WTC11 (cell line): ENCODE results near the gene VGF. TPM values are rescaled to one million over a fixed set of nuclear protein-coding genes. Genes with fewer than 3 reads are reported as not detected.
A peak's percentile ranks its signal among the peaks of the same experiment; 100 is the strongest.

ENCODE experiments used
- ATAC-seq: fragments of 200-7000 bp; cut with Tn5 transposase; 2 replicates; pipeline ENCODE4 v1.10.0; 2021; ENCODE audit warnings: mild to moderate bottlenecking, moderate library complexity
- CTCF ChIA-PET: fragments of 300-600 bp; sonication (Branson Sonifier 250); formaldehyde crosslinking; loops from one replicate; lab custom pipeline; 2021; ENCODE audit warnings: antibody characterized with exemption; lab: Charles Lee
- POLR2A ChIA-PET: fragments of 350-600 bp; sonication (Branson Sonifier 250); formaldehyde crosslinking; loops from one replicate; lab custom pipeline; 2021; ENCODE audit warnings: antibody characterized with exemption; lab: Charles Lee
- DNase-seq: peaks from one replicate; pipeline ENCODE4 v3.0.0; 2021; ENCODE audit warnings: low spot score
- H3K27ac Mint-ChIP-seq: 2 replicates; pipeline ENCODE4 v1.8.0; 2021; ENCODE audit warnings: mixed read lengths
- H3K27me3 Mint-ChIP-seq: 2 replicates; pipeline ENCODE4 v1.8.0; 2021; ENCODE audit warnings: low read depth, mild to moderate bottlenecking, moderate library complexity, mixed read lengths
- H3K36me3 Mint-ChIP-seq: 2 replicates; pipeline ENCODE4 v1.8.0; 2021; ENCODE audit warnings: mixed read lengths
- H3K4me1 Mint-ChIP-seq: 2 replicates; pipeline ENCODE4 v1.8.0; 2022; ENCODE audit warnings: mixed read lengths
- H3K4me3 Mint-ChIP-seq: 2 replicates; pipeline ENCODE4 v1.8.0; 2021; ENCODE audit warnings: mild to moderate bottlenecking, moderate library complexity, mixed read lengths
- H3K9me3 Mint-ChIP-seq: 2 replicates; pipeline ENCODE4 v1.8.0; 2021; ENCODE audit warnings: mixed read lengths
- GABPB1 ChIP-seq: sonication (generic); formaldehyde crosslinking; IDR thresholded peaks from 2 replicates; pipeline ENCODE4 v1.8.1; 2023; ENCODE audit warnings: mild to moderate bottlenecking, missing genetic modification reagents
- JAZF1 ChIP-seq: fragments of 250-450 bp; sonication (Bioruptor Pico); IDR thresholded peaks from 2 replicates; pipeline ENCODE4 v1.9.0; 2021; ENCODE audit warnings: moderate library complexity, mild to moderate bottlenecking, inconsistent platforms
- NR3C1 ChIP-seq: sonication (generic); formaldehyde crosslinking; conservative IDR thresholded peaks from 2 replicates; pipeline ENCODE4 v1.8.1; 2023; ENCODE audit warnings: low read depth, mild to moderate bottlenecking, missing genetic modification reagents
- RORB ChIP-seq: fragments of 250-450 bp; sonication (Bioruptor Pico); IDR thresholded peaks from 2 replicates; pipeline ENCODE4 v1.9.0; 2021; ENCODE audit warnings: mild to moderate bottlenecking
- SMAD3 ChIP-seq: sonication (generic); formaldehyde crosslinking; IDR thresholded peaks from 2 replicates; pipeline ENCODE4 v1.8.0; 2022; ENCODE audit warnings: missing genetic modification reagents, mild to moderate bottlenecking, borderline replicate concordance
- ZBTB21 ChIP-seq: sonication (generic); formaldehyde crosslinking; IDR thresholded peaks from 2 replicates; pipeline ENCODE4 v1.8.1; 2023; ENCODE audit warnings: mild to moderate bottlenecking, missing genetic modification reagents, borderline replicate concordance
- ZNF263 ChIP-seq: sonication (generic); formaldehyde crosslinking; IDR thresholded peaks from 2 replicates; pipeline ENCODE4 v1.8.1; 2022; ENCODE audit warnings: low read depth, mild to moderate bottlenecking, moderate library complexity, missing genetic modification reagents
- ZNF671 ChIP-seq: fragments of 250-450 bp; sonication (Bioruptor Pico); IDR thresholded peaks from 2 replicates; pipeline ENCODE4 v1.8.0; 2021; ENCODE audit warnings: mild to moderate bottlenecking
- total RNA-seq: library from RNA; stranded (reverse); gene quantifications from 3 replicates; pipeline ENCODE4 v1.2.3, GENCODE V29; 2021
- TF ChIP-seq, protein P1 (sequence below): sonication (generic); formaldehyde crosslinking; IDR thresholded peaks from 2 replicates; pipeline ENCODE4 v1.8.1; 2022; ENCODE audit warnings: missing genetic modification reagents, borderline replicate concordance
- TF ChIP-seq, protein P2 (sequence below): sonication (generic); formaldehyde crosslinking; IDR thresholded peaks from 2 replicates; pipeline ENCODE4 v1.8.1; 2023; ENCODE audit warnings: mild to moderate bottlenecking, missing genetic modification reagents, moderate library complexity
- TF ChIP-seq, protein P3 (sequence below): fragments of 200-600 bp; IDR thresholded peaks from 2 replicates; pipeline ENCODE4 v1.8.0; 2022; ENCODE audit warnings: antibody characterized with exemption
- TF ChIP-seq, protein P4 (sequence below): fragments of 250-450 bp; sonication (Bioruptor Pico); conservative IDR thresholded peaks from 2 replicates; pipeline ENCODE4 v1.9.0; 2021; ENCODE audit warnings: mild to moderate bottlenecking

VGF gene
- total RNA-seq, 1 experiment from 2014 or later, result 5.2 TPM

DNA sequence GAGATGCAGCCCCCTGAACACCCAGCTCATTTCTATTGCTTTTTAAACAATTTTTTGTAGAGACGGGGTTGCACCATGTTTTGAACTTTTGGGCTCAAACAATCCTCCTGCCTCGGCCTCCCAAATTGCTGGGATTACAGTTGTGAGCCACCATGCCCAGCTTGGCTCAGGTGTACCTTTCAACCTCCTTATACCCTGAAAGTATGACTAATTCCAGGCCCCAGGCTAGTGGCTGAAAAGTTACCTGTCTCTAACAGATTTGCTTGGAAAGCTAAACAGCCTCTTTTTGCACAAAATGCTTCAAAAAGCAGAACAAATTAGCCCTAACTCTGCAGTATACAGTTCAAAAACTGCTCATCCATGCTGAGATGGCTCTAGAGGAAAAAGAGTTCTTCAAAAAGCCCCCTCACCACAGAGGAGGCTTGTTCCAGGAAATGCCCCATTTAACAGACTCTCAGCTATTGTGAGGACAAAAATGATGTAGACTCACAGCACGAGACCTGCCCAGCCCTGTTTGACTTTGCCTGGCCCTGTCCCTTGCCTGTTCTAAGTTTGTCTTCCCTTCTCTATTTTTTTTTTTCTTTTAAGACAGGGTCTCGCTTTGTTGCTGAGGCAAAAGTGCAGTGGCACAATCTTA is 24.5 kb downstream of the VGF start:
- Mint-ChIP-seq H3K36me3 (no peaks in the 10 kb centered on the region), H3K27ac (no peak overlapping the region), H3K4me1 (peaks cover 32% of the 10 kb centered on the region), H3K27me3 (peaks cover 6% of the 10 kb centered on the region), H3K4me3 (no peak overlapping the region), H3K9me3 (no peaks in the 10 kb centered on the region)
- CTCF ChIA-PET, result interaction anchor here (0.5 to 8.1 kb wide), 13 partner anchors 11 to 142 kb away, joined by 3 to 217 read pairs (median 3); partner anchors contain the start of genes CLDN15, SERPINE1, TRIM56 and VGF
- DNase-seq (no peak), ATAC-seq (no peak)
- POLR2A ChIA-PET, result no interaction called here
- TF ChIP-seq SMAD3 (CRISPR knock-in tag) (no peak), ZBTB21 (CRISPR knock-in tag) (no peak)

DNA sequence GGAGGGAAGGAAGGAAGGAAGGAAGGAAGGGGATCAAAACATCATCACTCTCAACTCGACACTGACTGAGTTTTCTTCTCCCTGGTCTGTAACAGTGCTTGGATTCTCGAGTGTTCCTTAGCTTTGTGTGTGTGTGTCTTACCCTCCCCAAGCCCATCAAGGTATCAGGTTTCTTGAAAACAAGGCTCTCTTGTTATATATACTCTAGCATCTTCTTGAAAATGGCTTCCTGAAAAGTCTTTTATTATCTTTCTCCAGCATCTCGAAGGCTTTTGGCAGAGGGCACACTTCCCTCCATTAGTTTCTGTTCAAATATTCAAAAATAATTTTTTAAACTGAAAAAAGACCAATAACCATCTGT is 25.1 kb downstream of the VGF start:
- Mint-ChIP-seq H3K36me3 (no peaks in the 10 kb centered on the region), H3K9me3 (no peaks in the 10 kb centered on the region), H3K27ac (no peak overlapping the region), H3K27me3 (peaks cover 6% of the 10 kb centered on the region), H3K4me3 (no peak overlapping the region), H3K4me1 (peaks cover 35% of the 10 kb centered on the region)
- TF ChIP-seq ZNF671 (CRISPR knock-in tag), result no peak
- TF ChIP-seq, protein P1, sequence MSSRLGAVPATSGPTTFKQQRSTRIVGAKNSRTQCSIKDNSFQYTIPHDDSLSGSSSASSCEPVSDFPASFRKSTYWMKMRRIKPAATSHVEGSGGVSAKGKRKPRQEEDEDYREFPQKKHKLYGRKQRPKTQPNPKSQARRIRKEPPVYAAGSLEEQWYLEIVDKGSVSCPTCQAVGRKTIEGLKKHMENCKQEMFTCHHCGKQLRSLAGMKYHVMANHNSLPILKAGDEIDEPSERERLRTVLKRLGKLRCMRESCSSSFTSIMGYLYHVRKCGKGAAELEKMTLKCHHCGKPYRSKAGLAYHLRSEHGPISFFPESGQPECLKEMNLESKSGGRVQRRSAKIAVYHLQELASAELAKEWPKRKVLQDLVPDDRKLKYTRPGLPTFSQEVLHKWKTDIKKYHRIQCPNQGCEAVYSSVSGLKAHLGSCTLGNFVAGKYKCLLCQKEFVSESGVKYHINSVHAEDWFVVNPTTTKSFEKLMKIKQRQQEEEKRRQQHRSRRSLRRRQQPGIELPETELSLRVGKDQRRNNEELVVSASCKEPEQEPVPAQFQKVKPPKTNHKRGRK (CRISPR knock-in tag), result peak; percentile 78; the same call in 1 of the 2 replicates
- DNase-seq (no peak), ATAC-seq (no peak)
- ChIA-PET CTCF (interaction anchor here (0.5 to 8.1 kb wide), 11 partner anchors 10 to 97 kb away, joined by 3 to 217 read pairs (median 4); partner anchors contain the start of genes CLDN15, SERPINE1 and TRIM56), POLR2A (no interaction called here)

DNA sequence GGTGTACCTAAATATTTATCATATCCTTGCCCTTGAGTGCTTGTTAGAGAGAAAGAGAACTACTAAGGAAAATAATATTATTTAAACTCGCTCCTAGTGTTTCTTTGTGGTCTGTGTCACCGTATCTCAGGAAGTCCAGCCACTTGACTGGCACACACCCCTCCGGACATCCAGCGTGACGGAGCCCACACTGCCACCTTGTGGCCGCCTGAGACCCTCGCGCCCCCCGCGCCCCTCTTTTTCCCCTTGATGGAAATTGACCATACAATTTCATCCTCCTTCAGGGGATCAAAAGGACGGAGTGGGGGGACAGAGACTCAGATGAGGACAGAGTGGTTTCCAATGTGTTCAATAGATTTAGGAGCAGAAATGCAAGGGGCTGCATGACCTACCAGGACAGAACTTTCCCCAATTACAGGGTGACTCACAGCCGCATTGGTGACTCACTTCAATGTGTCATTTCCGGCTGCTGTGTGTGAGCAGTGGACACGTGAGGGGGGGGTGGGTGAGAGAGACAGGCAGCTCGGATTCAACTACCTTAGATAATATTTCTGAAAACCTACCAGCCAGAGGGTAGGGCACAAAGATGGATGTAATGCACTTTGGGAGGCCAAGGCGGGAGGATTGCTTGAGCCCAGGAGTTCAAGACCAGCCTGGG is 27.0 kb downstream of the VGF start:
- ATAC-seq (peak; percentile 73), DNase-seq (peak; percentile 62)
- Mint-ChIP-seq H3K9me3 (no peaks in the 10 kb centered on the region), H3K4me3 (peak overlapping the region; percentile 46), H3K27me3 (peaks cover 3% of the 10 kb centered on the region; the same call in 1 of the 2 replicates), H3K4me1 (peaks cover 52% of the 10 kb centered on the region), H3K36me3 (no peaks in the 10 kb centered on the region), H3K27ac (no peak overlapping the region)
- ChIA-PET CTCF (interaction anchor here (0.5 to 8.1 kb wide), 13 partner anchors 11 to 243 kb away, joined by 3 to 217 read pairs (median 3); partner anchors contain the start of genes ACHE, COL26A1 and SERPINE1), POLR2A (no interaction called here)
- TF ChIP-seq, protein P2, sequence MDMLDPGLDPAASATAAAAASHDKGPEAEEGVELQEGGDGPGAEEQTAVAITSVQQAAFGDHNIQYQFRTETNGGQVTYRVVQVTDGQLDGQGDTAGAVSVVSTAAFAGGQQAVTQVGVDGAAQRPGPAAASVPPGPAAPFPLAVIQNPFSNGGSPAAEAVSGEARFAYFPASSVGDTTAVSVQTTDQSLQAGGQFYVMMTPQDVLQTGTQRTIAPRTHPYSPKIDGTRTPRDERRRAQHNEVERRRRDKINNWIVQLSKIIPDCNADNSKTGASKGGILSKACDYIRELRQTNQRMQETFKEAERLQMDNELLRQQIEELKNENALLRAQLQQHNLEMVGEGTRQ (CRISPR knock-in tag), result peak; percentile 60; the same call in 1 of the 2 replicates
- no peak for TF ChIP-seq JAZF1 (CRISPR knock-in tag)
- no peak for TF ChIP-seq RORB (CRISPR knock-in tag)
- TF ChIP-seq, protein P3, sequence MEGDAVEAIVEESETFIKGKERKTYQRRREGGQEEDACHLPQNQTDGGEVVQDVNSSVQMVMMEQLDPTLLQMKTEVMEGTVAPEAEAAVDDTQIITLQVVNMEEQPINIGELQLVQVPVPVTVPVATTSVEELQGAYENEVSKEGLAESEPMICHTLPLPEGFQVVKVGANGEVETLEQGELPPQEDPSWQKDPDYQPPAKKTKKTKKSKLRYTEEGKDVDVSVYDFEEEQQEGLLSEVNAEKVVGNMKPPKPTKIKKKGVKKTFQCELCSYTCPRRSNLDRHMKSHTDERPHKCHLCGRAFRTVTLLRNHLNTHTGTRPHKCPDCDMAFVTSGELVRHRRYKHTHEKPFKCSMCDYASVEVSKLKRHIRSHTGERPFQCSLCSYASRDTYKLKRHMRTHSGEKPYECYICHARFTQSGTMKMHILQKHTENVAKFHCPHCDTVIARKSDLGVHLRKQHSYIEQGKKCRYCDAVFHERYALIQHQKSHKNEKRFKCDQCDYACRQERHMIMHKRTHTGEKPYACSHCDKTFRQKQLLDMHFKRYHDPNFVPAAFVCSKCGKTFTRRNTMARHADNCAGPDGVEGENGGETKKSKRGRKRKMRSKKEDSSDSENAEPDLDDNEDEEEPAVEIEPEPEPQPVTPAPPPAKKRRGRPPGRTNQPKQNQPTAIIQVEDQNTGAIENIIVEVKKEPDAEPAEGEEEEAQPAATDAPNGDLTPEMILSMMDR, result peak; percentile 59
- no peak for TF ChIP-seq ZNF263
- TF ChIP-seq GABPB1 (CRISPR knock-in tag), result peak; percentile 54; the same call in 1 of the 2 replicates
- TF ChIP-seq, protein P4, sequence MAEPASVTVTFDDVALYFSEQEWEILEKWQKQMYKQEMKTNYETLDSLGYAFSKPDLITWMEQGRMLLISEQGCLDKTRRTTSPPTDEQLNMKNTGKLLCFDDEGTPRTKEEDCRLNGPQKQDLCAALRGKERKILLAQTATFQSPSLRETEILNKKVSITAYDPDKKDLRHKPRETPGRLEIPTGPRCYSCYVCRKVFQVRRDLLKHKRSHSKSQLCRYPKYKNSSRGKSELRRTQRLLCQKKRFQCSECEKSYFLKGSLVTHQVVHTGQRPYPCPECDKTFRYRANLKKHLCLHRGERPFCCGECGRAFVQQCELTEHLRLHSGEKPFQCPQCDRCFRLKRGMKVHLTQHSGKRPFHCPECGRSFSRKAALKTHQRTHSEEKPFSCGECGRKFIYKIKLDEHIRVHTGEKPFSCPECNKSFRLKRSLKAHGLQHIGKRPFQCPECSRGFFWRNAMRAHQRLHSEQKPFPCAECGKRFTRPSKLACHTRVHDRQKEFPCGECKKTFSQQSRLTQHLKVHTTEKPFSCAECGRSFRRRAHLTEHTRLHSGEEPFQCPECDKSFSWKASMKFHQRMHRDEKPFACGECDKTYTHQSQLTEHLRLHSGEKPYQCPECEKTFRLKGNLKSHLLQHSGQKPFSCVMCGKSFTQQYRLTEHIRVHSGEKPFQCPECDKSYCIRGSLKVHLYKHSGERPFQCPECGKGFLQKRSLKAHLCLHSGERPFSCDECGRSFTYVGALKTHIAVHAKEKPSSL (CRISPR knock-in tag), result no peak
- TF ChIP-seq NR3C1 (CRISPR knock-in tag), result no peak
